Stimulated activated CD4-positive, alpha-beta T cell treated with anti-CD3 and anti-CD28 coated beads, Interleukin-15, amount 100 ng/mL, for 1 hour (primary cell): ENCODE measurements around the gene MYPN.
"Not testable (repeated sequence)": the region's sequence is repeated elsewhere in the genome, so short reads cannot be mapped to it uniquely, and the experiment has no call there.

Experiments used
- DNase-seq, 2 donors: peaks; one replicate each; pipeline ENCODE4 v3.0.0-alpha.2; 2020; ENCODE audit warnings: low read depth in 1 of 2, low spot score in 1 of 2

MYPN gene

DNA sequence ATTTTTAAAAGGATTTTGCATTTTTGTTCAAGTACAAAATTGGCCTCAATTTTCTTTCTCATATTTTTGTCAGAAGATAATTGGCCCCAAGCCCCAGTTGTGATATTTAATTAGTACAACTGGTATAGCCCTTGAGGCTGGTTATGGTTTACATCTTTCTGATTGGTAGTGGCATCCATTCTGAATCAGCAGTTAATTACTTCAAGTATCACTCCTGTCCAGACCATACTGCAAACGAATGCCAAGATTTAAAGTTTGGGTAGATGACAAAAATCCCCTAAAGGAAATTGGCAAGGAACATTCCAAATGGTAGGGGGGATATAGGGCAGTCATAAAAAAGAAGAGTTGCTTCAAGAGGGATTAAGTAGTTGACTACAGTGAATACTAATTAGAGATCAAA is 23.1 kb downstream of the MYPN start:
- DNase-seq, result no peak

DNA sequence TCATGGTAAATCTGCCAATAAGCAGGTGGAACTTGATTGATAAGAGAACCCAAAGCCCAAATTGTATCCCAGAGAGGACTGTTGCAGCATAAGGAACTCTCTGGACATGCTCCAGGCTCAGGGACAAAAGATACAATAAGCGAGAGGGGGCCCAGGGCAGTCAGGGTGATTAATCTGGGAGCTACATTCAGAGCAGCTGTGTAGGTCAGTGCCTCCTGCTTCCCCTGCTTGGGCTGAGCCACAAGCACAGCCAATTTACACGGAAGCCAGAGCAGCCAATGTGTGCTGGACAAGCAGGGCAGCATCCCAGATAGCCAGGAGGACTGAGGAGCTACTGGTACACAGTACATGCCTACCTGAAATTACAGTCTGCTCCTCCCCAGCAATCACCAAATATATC is 24.2 kb downstream of the MYPN start:
- no peak for DNase-seq

- no peak for DNase-seq
Measured at GRCh38 chr10:68135362-68135761, 26.1 kb downstream of the MYPN start.

DNA sequence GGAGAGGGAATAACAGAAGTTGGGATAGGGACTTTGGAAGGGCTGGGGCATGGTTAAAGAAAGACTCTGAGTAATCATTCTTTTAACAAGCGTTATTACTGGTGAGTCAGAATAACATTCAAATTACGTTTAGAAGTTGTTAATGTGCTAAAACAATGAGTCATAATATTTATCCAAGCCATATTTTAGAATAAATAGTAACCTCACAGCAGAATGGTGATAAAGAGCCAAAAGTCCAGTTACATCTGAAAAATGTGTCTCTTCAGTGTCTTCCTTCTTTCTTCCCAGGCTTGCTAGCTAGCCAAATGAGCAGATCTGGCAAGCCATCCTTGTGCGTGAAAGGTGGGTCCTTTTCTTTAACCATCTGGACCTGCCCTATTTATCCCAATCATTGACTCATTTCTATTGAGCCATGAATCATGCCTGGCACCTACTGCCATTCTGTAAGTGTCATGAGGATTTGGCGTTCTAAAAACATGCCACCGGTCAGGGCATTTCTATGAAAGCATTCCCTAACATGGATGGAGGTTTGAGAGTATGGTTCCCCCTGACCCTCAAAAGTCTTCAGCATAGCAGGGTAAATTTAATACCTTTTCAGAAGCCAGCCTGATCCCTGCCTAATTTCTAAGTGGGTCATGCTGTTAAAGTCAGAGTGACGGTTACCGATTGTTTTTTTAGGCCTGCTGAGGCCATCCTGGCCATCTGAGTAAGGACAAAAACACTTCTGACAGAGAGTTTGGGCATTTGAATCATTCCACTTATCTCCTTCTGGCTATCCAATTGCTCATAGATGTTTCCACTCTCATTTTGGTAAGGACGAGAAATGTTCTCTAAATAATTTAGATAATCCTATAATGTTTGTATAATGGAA is 26.9 kb downstream of the MYPN start:
- DNase-seq, result no peak

GRCh38 chr10:68137171-68137570 is 27.9 kb downstream of the MYPN start:
- no peak for DNase-seq

DNA sequence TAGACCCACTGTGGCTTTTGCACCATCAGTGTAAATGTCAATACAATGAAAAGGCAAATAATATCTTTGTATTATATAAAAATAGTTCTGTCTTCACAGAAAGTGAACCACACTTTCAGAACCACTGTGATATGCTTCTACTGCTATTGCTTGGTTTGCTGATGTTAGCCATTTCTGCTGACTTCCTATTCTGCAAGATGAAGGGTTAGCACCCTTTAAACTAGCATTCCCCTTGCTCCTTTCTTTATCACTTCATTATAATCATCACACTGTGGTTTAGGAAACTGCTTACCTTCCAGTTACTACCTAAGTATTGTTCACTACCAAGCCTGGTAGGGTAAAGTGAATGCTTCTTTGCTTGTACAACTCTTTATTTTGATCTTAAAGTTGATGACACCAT is 29.2 kb downstream of the MYPN start:
- no peak for DNase-seq

DNA sequence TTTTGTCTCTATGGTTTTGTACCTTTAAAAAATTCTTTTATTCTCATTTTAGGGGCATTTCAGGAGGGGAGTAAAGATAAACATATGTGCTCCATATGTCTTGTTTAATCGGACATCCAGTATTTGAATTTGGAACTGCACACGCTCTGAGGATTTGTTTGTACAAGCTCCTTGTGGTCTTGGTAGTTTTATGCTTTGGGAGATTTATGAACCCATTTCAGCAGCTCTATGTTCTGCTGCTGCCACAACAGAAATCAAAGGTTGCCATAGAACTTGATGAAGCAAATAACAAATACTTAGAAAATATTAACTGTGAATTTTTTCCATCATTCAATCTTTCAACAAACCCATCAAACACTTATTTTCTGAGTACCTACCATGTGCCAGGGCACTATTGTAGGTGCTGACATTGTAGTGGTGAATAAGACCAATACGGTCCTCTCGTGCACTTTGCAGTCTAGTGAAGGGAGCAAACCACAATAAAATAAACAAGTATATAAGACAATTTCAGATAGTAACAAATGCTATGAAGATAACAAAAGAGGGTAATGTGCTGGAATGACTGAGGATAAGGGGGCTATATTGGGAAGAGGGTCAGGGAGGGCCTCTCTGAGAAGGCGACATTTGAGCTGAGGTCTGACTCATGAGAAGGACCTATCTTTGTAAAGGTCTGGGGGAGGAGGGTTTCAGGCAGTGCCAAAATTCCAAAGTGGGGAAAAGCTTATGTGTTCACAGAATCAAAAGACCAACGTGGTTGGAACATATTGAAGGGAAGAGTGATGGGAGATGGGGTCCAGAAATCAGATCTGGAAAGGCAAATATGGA is 30.4 kb downstream of the MYPN start:
- DNase-seq, result no peak

DNA sequence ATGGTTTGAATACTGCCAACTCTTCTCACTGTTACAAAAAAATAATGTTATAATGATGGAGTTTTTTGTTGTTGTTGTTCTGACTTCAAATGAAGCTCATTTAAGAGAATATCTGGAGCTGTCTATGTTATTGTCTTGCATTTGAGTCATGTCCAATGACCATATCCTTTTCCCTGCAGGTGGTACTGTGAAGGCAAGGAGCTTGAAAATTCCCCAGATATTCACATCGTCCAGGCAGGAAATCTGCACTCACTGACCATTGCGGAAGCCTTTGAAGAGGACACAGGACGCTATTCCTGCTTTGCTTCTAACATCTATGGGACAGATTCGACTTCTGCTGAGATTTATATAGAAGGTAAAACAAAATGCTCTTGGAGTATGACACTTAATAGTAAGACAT is 33.5 kb downstream of the MYPN start:
- no peak for DNase-seq

- DNase-seq, result no peak
Measured at GRCh38 chr10:68144709-68145108, 35.4 kb downstream of the MYPN start.

DNA sequence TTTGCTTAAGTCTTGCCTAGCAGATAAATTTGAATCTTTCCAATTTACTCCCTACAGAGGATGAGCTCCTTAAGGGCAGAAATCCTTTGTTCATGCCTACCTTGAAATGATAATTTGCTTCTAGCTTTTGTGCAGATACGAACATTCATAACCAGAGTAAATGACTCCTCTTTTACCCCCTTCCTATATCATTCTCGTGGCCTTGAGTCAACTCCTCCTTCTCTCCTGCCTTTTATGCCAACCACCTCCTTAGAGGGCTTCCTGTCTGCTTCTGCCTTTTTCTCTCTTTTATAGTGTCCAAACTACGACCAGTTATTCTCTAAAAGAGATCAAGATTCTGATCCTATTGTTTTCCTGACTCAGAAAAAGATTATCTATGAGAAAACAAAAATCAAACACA is 36.4 kb downstream of the MYPN start:
- no peak for DNase-seq

DNA sequence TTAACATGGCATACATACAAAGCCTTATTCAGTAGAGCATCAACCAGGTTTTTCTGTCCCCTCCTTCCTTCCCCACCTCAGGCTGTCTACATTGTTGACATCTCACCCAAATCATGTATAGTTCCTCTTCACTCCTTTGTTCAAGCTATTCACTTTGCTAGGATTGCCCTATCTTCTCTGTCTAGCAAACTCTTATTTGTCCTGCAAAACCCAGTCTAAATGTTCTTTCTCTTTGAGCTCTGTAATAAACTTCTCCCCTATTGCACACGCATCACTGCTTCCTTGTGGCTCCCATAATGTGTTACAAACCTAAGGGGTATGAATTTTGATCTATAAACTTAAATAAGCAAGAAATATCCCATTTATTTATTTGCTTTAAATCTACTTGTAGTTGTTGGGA is 36.8 kb downstream of the MYPN start:
- DNase-seq, result no peak

DNA sequence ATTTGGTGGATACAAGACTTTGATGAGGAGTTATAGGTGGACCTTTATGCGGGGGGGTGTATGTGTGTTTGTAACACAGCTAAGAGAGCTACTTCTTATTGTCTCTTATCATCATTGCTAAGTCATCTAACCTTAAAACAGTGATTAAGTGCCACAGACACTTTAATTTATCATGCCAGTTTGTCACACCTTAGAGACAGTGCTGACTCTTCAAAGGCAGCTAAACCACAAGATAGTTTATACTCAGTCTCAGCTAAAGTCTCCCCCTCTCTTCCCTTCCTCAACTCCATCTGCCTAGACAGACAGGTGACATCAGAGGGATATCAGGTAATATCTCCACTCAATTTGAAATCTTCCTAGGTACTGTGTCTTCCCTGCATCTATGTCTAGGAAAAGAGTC is 42.2 kb downstream of the MYPN start:
- no peak for DNase-seq

DNA sequence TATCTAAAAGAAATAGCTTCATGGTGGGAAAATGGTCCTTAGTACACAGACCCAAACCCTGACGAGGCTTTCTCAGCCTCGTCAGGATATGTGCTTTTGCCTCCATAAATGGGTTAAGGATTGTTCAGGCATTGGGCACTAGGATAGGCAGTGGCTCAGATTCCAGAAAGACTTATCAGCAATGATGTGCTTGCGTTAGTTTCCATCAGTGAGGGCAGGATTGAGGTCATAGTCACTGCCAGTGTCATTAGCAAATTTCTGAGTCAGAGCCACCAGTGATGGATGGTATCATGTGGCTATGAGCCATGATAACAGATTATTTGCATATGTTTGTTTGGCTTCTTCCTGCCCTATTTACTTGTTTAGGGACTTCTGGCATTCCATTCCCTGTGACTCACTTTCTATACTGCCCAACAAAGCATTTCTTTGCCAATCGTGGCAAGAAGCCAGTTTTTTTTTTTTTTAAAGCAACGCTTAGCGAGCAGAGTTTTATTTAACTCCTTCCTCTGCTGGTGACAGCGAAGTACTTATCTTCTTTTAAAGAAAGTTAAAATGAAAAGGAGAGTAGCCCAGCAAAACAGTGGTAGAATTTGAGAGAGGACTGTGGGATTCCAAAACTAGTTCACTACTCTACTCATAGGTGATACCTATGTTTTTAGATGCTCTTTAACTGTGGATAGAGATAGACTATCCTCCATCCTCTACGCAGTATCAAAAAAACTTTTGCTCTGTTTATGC is 44.4 kb downstream of the MYPN start:
- DNase-seq, result no peak

- no peak for DNase-seq
Measured at GRCh38 chr10:68154211-68154497, 44.9 kb downstream of the MYPN start.

- DNase-seq, result no peak
Measured at GRCh38 chr10:68155615-68156210, 46.4 kb downstream of the MYPN start.

DNA sequence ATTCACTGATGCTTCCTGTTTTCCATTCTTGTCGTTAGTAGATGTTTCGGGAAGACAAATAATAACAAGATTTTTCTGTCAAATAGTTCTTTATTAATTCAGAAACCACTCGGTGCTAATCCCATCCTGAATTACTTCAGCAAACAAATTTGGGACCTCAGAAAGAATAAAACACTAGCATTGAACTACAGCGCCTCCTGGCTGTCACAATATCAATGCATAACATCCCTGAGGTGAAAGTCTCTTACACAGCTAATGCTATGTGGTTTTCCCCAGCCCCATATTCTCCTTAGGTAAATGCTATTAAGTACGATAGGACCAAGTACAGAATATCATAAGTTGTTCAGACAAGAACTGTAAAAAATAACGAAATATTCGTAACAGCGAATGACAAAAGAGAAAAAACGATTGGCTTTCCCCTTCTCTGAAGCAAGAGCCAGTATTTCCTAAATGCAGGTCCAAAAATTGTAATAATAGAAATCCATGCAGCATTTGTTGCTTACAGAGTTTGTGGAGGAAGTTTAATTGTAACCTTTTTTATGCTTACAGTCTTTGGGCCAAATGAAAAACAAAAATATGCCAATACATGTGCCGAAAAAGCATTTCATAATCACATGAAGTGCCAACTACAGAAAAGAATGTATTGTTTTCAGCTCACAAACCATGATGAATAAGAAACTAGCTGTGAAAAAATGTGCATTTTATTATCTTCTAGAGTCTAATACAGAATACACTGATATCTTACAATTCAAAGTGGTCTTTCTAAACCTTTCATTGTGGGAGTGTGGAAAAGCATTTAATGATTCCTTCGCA is 47.3 kb downstream of the MYPN start:
- DNase-seq, result peak; percentile 5 to 18

DNA sequence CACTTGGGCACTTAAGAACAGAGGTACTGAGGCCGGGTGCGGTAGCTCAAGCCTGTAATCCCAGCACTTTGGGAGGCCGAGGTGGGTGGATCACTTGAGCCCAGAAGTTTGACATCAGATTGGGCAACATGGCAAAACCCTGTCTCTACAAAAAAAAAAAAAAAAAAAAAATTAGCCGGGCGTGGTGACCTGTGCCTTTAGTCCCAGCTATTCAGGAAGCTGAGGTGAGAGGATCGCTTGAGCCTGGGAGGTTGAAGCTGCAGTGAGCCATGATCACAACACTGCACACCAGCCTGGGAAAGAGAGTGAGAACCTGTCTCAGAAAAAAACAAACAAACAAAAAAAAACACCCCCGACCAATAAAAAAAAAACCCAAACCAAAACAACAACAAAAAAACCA is 48.2 kb downstream of the MYPN start:
- not testable (repeated sequence) for DNase-seq

- no peak for DNase-seq
Measured at GRCh38 chr10:68158031-68158430, 48.7 kb downstream of the MYPN start.

DNA sequence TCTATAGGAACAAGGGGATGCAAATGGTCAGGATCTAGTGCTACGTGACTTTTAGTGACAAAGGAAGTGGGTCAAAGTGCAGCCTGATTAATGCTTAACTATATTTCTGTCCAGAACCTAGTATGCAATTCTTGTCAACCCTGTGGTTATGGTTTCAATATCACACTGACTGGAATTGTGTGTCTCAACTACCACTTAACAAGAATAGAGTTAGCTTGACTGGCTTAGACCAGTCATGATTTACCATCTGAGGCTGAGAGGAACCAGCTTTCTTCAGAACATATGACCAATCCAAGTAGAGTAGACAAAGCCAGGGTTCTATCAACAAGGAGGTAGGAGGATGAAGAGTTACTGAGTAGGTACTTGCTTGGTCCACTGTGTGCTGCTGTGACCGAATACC is 54.4 kb downstream of the MYPN start:
- DNase-seq, result no peak

DNA sequence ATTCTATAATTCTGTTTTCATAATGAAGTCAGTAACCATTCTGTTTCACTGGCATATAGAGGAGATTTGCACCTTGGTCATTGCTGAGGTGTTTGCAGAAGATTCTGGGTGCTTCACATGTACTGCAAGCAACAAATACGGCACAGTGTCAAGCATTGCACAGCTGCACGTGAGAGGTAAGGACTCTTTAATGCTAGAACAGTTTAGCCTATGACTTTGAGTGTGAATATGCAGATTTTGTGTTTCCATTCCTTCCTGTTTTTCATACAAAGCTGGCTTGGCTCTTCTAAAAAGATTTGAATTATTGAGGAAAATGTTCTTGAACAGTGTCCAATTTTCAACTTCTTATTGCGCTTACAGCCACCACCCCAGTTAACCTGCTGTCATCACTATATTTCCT is 56.4 kb downstream of the MYPN start:
- DNase-seq, result no peak
